CD4-positive, alpha-beta memory T cell (primary cell): ENCODE results near the gene GASK1A. TPM values are rescaled to one million over a fixed set of nuclear protein-coding genes. Genes with fewer than 3 reads are reported as not detected.
"Not testable (repeated sequence)": the region's sequence is repeated elsewhere in the genome, so short reads cannot be mapped to it uniquely, and the experiment has no call there.

Experiments used
- CTCF ChIA-PET: fragments of 350-600 bp; sonication (Branson Sonifier 250); formaldehyde crosslinking; loops from one replicate; lab custom pipeline; 2021; ENCODE audit warnings: inconsistent platforms; ENCODE audit not compliant: partially characterized antibody; lab: Charles Lee
- POLR2A ChIA-PET: fragments of 350-600 bp; sonication (Branson Sonifier 250); formaldehyde crosslinking; loops from one replicate; lab custom pipeline; 2021; ENCODE audit not compliant: partially characterized antibody; lab: Charles Lee
- DNase-seq, 5 donors: peaks; one replicate each; pipeline versions ENCODE4 v3.0.0 to v3.0.0-alpha.2; 2020 to 2022; ENCODE audit warnings: mixed read lengths in 1 of 5
- H3K27ac ChIP-seq: one replicate; pipeline ENCODE4 v1.7.0; 2013; ENCODE audit warnings: low read depth, low read length
- H3K27me3 ChIP-seq: 2 replicates; pipeline ENCODE4 v1.7.0; 2013; ENCODE audit warnings: mild to moderate bottlenecking, low read length, moderate library complexity; ENCODE audit not compliant: insufficient read depth
- H3K36me3 ChIP-seq: 2 replicates; pipeline ENCODE4 v1.7.0; 2013; ENCODE audit warnings: mild to moderate bottlenecking, low read length, moderate library complexity; ENCODE audit not compliant: insufficient read depth
- H3K4me1 ChIP-seq: 2 replicates; pipeline ENCODE4 v1.7.0; 2013; ENCODE audit warnings: mild to moderate bottlenecking, low read length, moderate library complexity; ENCODE audit not compliant: insufficient read depth
- H3K4me3 ChIP-seq, 2 donors: one replicate each; pipeline ENCODE4 v1.7.0; 2013; ENCODE audit warnings: low read length in 2 of 2, mild to moderate bottlenecking in 1 of 2
- H3K9me3 ChIP-seq, 2 donors: one replicate each; pipeline ENCODE4 v1.7.0; 2013; ENCODE audit warnings: low read length in 2 of 2, control low read depth in 1 of 2; ENCODE audit not compliant: control insufficient read depth in 1 of 2
- H3K27ac Mint-ChIP-seq, 7 donors: one replicate each; pipeline ENCODE4 v1.8.0; 2020 to 2021; ENCODE audit warnings: mixed read lengths in 7 of 7, mild to moderate bottlenecking in 6 of 7, inconsistent platforms in 3 of 7, moderate library complexity in 3 of 7
- H3K27me3 Mint-ChIP-seq, 2 donors: one replicate each; pipeline ENCODE4 v1.8.0; 2020 to 2021; ENCODE audit warnings: mixed read lengths in 2 of 2
- H3K36me3 Mint-ChIP-seq, 2 donors: one replicate each; pipeline ENCODE4 v1.8.0; 2020 to 2021; ENCODE audit warnings: mixed read lengths in 2 of 2, inconsistent platforms in 1 of 2, mild to moderate bottlenecking in 1 of 2
- H3K4me1 Mint-ChIP-seq, 4 donors: one replicate each; pipeline ENCODE4 v1.8.0; 2020 to 2021; ENCODE audit warnings: mixed read lengths in 4 of 4, mild to moderate bottlenecking in 1 of 4
- H3K4me3 Mint-ChIP-seq, 8 donors: one replicate each; pipeline ENCODE4 v1.8.0; 2020 to 2021; ENCODE audit warnings: mixed read lengths in 8 of 8, mild to moderate bottlenecking in 7 of 8, moderate library complexity in 6 of 8, inconsistent platforms in 3 of 8
- H3K9me3 Mint-ChIP-seq, 8 donors: one replicate each; pipeline ENCODE4 v1.8.0; 2020 to 2021; ENCODE audit warnings: mixed read lengths in 8 of 8, mild to moderate bottlenecking in 5 of 8, inconsistent platforms in 3 of 8, moderate library complexity in 1 of 8
- intact Hi-C: fragments of 100-400 bp; cut with micrococcal nuclease; formaldehyde crosslinking; loops from one replicate; pipeline ENCODE4 v1.15.1; 2023
- polyA plus RNA-seq, 2 donors: library from polyadenylated mRNA; unstranded; fragments of 300-500 nt; fragmentation: Illumina TruSeq; gene quantifications; one replicate each; pipeline ENCODE4 v1.2.3, GENCODE V29; 2021
- total RNA-seq, 2 experiments: library from RNA; stranded (reverse); gene quantifications; one replicate each; pipeline ENCODE4 v1.2.3, GENCODE V29; 2021

GASK1A gene
- total and polyA plus RNA-seq, 4 experiments from 2014 or later: not detected

DNA sequence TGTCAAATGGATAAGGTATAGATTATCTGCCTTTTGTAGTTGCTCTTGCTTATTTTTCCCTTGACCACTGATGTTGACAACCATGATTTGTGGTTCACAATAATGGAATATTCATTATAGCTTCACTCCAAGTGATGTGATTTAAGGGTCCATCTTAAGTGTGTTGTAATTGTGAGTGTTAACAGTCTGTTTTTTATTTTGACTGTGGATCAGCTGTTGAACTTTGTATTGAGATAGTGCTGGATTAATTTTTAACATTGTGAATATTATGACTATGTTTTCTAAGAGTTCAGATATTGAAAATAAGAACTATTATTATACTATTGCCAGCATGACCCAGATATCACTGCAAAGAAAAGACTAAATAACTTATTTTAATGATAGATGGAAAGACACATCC, 8.6 kb upstream of the GASK1A start:
- Mint-ChIP-seq H3K27me3 (peaks cover 5 to 6% of the 10 kb centered on the region in 2 donors), H3K4me3 (no peak overlapping the region), H3K36me3 (peaks cover 4 to 7% of the 10 kb centered on the region in 2 donors), H3K9me3 (peaks cover 0 to 30% (median 24%) of the 10 kb centered on the region in 8 donors), H3K27ac (no peak overlapping the region), H3K4me1 (no peaks in the 10 kb centered on the region)
- Histone ChIP-seq H3K9me3 (peaks cover 0 to 5% of the 10 kb centered on the region in 2 donors), H3K27me3 (no peaks in the 10 kb centered on the region), H3K27ac (no peak overlapping the region), H3K36me3 (no peaks in the 10 kb centered on the region), H3K4me3 (no peak overlapping the region), H3K4me1 (no peaks in the 10 kb centered on the region)
- intact Hi-C loops: no loop called here
- DNase-seq: no peak
- ChIA-PET CTCF (interaction anchor here (0.6 to 1.7 kb wide), 3 partner anchors 9 to 20 kb away, joined by 3 to 9 read pairs (median 3); no protein-coding TSS in a partner anchor), POLR2A (no interaction called here)

- CTCF ChIA-PET: interaction anchor here (1.2 to 1.7 kb wide), 3 partner anchors 9 to 100 kb away, joined by 3 to 9 read pairs (median 3); no protein-coding TSS in a partner anchor
- peaks cover 0 to 5% of the 10 kb centered on the region in 2 donors for H3K9me3 ChIP-seq
- POLR2A ChIA-PET: no interaction called here
- no peak overlapping the region for H3K27ac ChIP-seq
- no peak overlapping the region for H3K4me3 ChIP-seq
- H3K36me3 ChIP-seq: no peaks in the 10 kb centered on the region
- H3K9me3 Mint-ChIP-seq: peaks cover 0 to 31% (median 29%) of the 10 kb centered on the region in 8 donors
- H3K4me1 ChIP-seq: no peaks in the 10 kb centered on the region
- no peaks in the 10 kb centered on the region for H3K4me1 Mint-ChIP-seq
- no peak overlapping the region for H3K27ac Mint-ChIP-seq
- DNase-seq: no peak
- no peak overlapping the region for H3K4me3 Mint-ChIP-seq
- H3K27me3 ChIP-seq: no peaks in the 10 kb centered on the region
- H3K27me3 Mint-ChIP-seq: peaks cover 8 to 12% of the 10 kb centered on the region in 2 donors
- H3K36me3 Mint-ChIP-seq: peaks cover 4 to 7% of the 10 kb centered on the region in 2 donors
- intact Hi-C loops: no loop called here
Measured at GRCh38 chr3:42970976-42971772, 7.9 kb upstream of the GASK1A start.

- H3K36me3 ChIP-seq, H3K4me1 Mint-ChIP-seq, DNase-seq, H3K27ac Mint-ChIP-seq, H3K36me3 Mint-ChIP-seq, H3K27me3 ChIP-seq, H3K4me3 Mint-ChIP-seq, H3K4me3 ChIP-seq, H3K4me1 ChIP-seq, H3K27ac ChIP-seq, POLR2A ChIA-PET, H3K9me3 ChIP-seq, intact Hi-C loops: not testable (repeated sequence)
- Mint-ChIP-seq H3K9me3 (peaks cover 0 to 32% (median 30%) of the 10 kb centered on the region in 8 donors), H3K27me3 (peaks cover 18 to 20% of the 10 kb centered on the region in 2 donors)
- CTCF ChIA-PET: interaction anchor here (1.2 to 1.4 kb wide), 2 partner anchors 13 kb away, joined by 4 to 6 read pairs; no protein-coding TSS in a partner anchor
Measured at GRCh38 chr3:42974906-42975305, 4.2 kb upstream of the GASK1A start.

- ChIA-PET CTCF (interaction anchor here (1.2 kb wide), 1 partner anchor 14 kb away, joined by 4 read pairs; no protein-coding TSS in a partner anchor), POLR2A (no interaction called here)
- H3K9me3 ChIP-seq: peaks cover 0 to 5% of the 10 kb centered on the region in 2 donors
- H3K4me1 Mint-ChIP-seq: peaks cover 5 to 11% (median 6%) of the 10 kb centered on the region in 4 donors
- no peak overlapping the region for H3K27ac ChIP-seq
- H3K36me3 ChIP-seq: no peaks in the 10 kb centered on the region
- H3K4me1 ChIP-seq: peaks cover 6% of the 10 kb centered on the region
- H3K36me3 Mint-ChIP-seq: peaks cover 4 to 7% of the 10 kb centered on the region in 2 donors
- peaks cover 21 to 23% of the 10 kb centered on the region in 2 donors for H3K27me3 Mint-ChIP-seq
- intact Hi-C loops: no loop called here
- no peak overlapping the region for H3K4me3 Mint-ChIP-seq
- DNase-seq: no peak
- H3K9me3 Mint-ChIP-seq: peaks cover 0 to 32% (median 30%) of the 10 kb centered on the region in 8 donors
- no peak overlapping the region for H3K27ac Mint-ChIP-seq
- no peak overlapping the region for H3K4me3 ChIP-seq
- peaks cover 10% of the 10 kb centered on the region for H3K27me3 ChIP-seq
Measured at GRCh38 chr3:42975456-42975855, 3.7 kb upstream of the GASK1A start.

- Mint-ChIP-seq H3K9me3 (peaks cover 0 to 32% (median 30%) of the 10 kb centered on the region in 8 donors), H3K4me1 (peaks cover 5 to 11% (median 6%) of the 10 kb centered on the region in 4 donors), H3K4me3 (no peak overlapping the region), H3K27me3 (peaks cover 24 to 25% of the 10 kb centered on the region in 2 donors), H3K36me3 (peaks cover 4 to 7% of the 10 kb centered on the region in 2 donors), H3K27ac (no peak overlapping the region)
- Histone ChIP-seq H3K4me3 (no peak overlapping the region), H3K9me3 (peaks cover 0 to 5% of the 10 kb centered on the region in 2 donors), H3K36me3 (no peaks in the 10 kb centered on the region), H3K4me1 (peaks cover 6% of the 10 kb centered on the region), H3K27me3 (peaks cover 15% of the 10 kb centered on the region), H3K27ac (no peak overlapping the region)
- CTCF ChIA-PET: interaction anchor here (1.2 kb wide), 1 partner anchor 14 kb away, joined by 4 read pairs; no protein-coding TSS in a partner anchor
- intact Hi-C loops: no loop called here
- DNase-seq: no peak
- POLR2A ChIA-PET: no interaction called here
Measured at GRCh38 chr3:42975955-42976354, 3.2 kb upstream of the GASK1A start.

- H3K4me3 ChIP-seq: no peak overlapping the region
- H3K4me3 Mint-ChIP-seq: peak overlapping the region in 5 of 8 donors; percentile 24 to 79 (median 68)
- peaks cover 24 to 30% of the 10 kb centered on the region in 2 donors for H3K27me3 Mint-ChIP-seq
- no peak overlapping the region for H3K27ac Mint-ChIP-seq
- peaks cover 21% of the 10 kb centered on the region for H3K27me3 ChIP-seq
- no peak for DNase-seq
- H3K4me1 ChIP-seq: peaks cover 6% of the 10 kb centered on the region
- intact Hi-C loops: no loop called here
- no peak overlapping the region for H3K27ac ChIP-seq
- H3K9me3 ChIP-seq: no peaks in the 10 kb centered on the region
- no peaks in the 10 kb centered on the region for H3K36me3 Mint-ChIP-seq
- H3K9me3 Mint-ChIP-seq: peaks cover 0 to 12% (median 5%) of the 10 kb centered on the region in 8 donors
- CTCF ChIA-PET: interaction anchor here (1.4 kb wide), 1 partner anchor 91 kb away, joined by 3 read pairs; no protein-coding TSS in a partner anchor
- H3K4me1 Mint-ChIP-seq: peaks cover 5 to 11% (median 6%) of the 10 kb centered on the region in 4 donors
- H3K36me3 ChIP-seq: no peaks in the 10 kb centered on the region
- POLR2A ChIA-PET: no interaction called here
Measured at GRCh38 chr3:42980209-42980608, 1.1 kb downstream of the GASK1A start.

DNA sequence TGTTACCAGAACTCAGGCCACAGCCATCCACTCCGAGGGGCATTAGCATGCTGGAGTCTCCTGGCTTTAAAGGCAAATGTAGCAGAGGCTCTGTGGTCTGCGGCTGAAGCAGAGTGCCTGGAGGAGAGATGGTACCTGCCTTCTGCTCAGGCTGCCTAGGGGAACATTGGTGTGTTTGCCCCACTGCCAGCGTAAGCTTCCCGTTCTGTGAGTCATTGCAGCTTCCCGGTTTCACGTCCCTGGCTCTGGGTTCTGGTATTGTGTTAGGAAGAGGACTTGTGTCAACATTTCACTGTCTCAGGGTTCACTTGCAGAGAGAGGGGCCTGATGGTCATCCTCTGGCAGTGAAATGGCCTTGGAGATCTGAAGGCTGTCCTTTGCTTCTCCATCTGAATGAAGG, 1.8 kb downstream of the GASK1A start:
- Mint-ChIP-seq H3K27ac (no peak overlapping the region), H3K4me1 (peaks cover 5 to 11% (median 6%) of the 10 kb centered on the region in 4 donors), H3K4me3 (peak overlapping the region in 1 of 8 donors; percentile 68), H3K27me3 (peaks cover 22 to 25% of the 10 kb centered on the region in 2 donors), H3K36me3 (no peaks in the 10 kb centered on the region), H3K9me3 (peaks cover 0 to 5% (median under 1%) of the 10 kb centered on the region in 8 donors)
- no peak overlapping the region for H3K4me3 ChIP-seq
- H3K9me3 ChIP-seq: no peaks in the 10 kb centered on the region
- peaks cover 6% of the 10 kb centered on the region for H3K4me1 ChIP-seq
- H3K36me3 ChIP-seq: no peaks in the 10 kb centered on the region
- H3K27ac ChIP-seq: no peak overlapping the region
- H3K27me3 ChIP-seq: peaks cover 21% of the 10 kb centered on the region
- POLR2A ChIA-PET: no interaction called here
- CTCF ChIA-PET: interaction anchor here (1.2 kb wide), 1 partner anchor 19 kb away, joined by 5 read pairs; no protein-coding TSS in a partner anchor
- intact Hi-C loops: no loop called here
- no peak for DNase-seq
